GM18951 (cell line): ENCODE results near the gene AADACL3.
"Not testable (repeated sequence)": the region's sequence is repeated elsewhere in the genome, so short reads cannot be mapped to it uniquely, and the experiment has no call there.

Experiments
- POLR2A ChIP-seq: IDR thresholded peaks from 4 replicates; pipeline ENCODE4 v1.6.1; 2011; ENCODE audit warnings: mild to moderate bottlenecking; ENCODE audit not compliant: insufficient read length, insufficient read depth; ENCODE audit errors: extremely low read depth
- in situ Hi-C: fragments of 300-500 bp; cut with MboI; formaldehyde crosslinking; loops from one replicate; pipeline ENCODE4 v1.12.0; 2022; ENCODE audit warnings: low sequenced_read_pairs, mixed read lengths, inconsistent platforms; ENCODE audit not compliant: unreplicated experiment

Gene AADACL3

GRCh38 chr1:12706061-12706460 is 9.8 kb upstream of the AADACL3 start:
- in situ Hi-C loops = no loop called here
- TF ChIP-seq POLR2A = no peak

- in situ Hi-C loops = no loop called here
- no peak for TF ChIP-seq POLR2A
These were observed 7.4 kb upstream of the AADACL3 start for GRCh38 chr1:12708396-12709090.

GRCh38 chr1:12709091-12709491 is 6.8 kb upstream of the AADACL3 start:
- no peak for TF ChIP-seq POLR2A
- in situ Hi-C loops = no loop called here

- no peak for TF ChIP-seq POLR2A
- in situ Hi-C loops = no loop called here
These were observed 6.2 kb upstream of the AADACL3 start for GRCh38 chr1:12709696-12710095.

GRCh38 chr1:12711536-12711935 is 4.4 kb upstream of the AADACL3 start:
- in situ Hi-C loops = no loop called here
- TF ChIP-seq POLR2A = no peak

- TF ChIP-seq POLR2A = no peak
- in situ Hi-C loops = no loop called here
These were observed 3.8 kb upstream of the AADACL3 start for GRCh38 chr1:12712076-12712475.

GRCh38 chr1:12712929-12713328 is 3.0 kb upstream of the AADACL3 start:
- no peak for TF ChIP-seq POLR2A
- in situ Hi-C loops = no loop called here

- in situ Hi-C loops = not testable (repeated sequence)
These were observed 2.3 kb upstream of the AADACL3 start for GRCh38 chr1:12713651-12714050.

GRCh38 chr1:12714710-12715475 is 1.0 kb upstream of the AADACL3 start:
- TF ChIP-seq POLR2A = no peak
- in situ Hi-C loops = no loop called here

GRCh38 chr1:12717301-12717838 is 1.5 kb downstream of the AADACL3 start:
- in situ Hi-C loops = no loop called here
- TF ChIP-seq POLR2A = no peak

GRCh38 chr1:12722626-12723025 is 6.7 kb downstream of the AADACL3 start:
- in situ Hi-C loops = no loop called here
- TF ChIP-seq POLR2A = no peak

GRCh38 chr1:12728391-12728790 is 12.5 kb downstream of the AADACL3 start:
- TF ChIP-seq POLR2A = no peak

GRCh38 chr1:12730156-12730555 is 14.2 kb downstream of the AADACL3 start:
- in situ Hi-C loops = no loop called here
- TF ChIP-seq POLR2A = no peak

More at GRCh38 chr1:12728391-12728790, 12.5 kb downstream of the AADACL3 start:
- in situ Hi-C loops = no loop called here

- in situ Hi-C loops = not testable (repeated sequence)
These were observed 15.2 kb downstream of the AADACL3 start for GRCh38 chr1:12731084-12731483.
